ENCODE results near the gene IER5L.
A peak's percentile ranks its signal among the peaks of the same experiment; 100 is the strongest.

IER5L gene

GRCh38 chr9:129177791-129178567, at the start of gene IER5L:
TSS of gene IER5L (minus strand) at chr9:129178261. CDS start at chr9:129178052, 209 bp downstream.
- DNase-seq, result peak; percentile 98

- no peak for DNase-seq
These were observed 49.8 kb upstream of the IER5L start for GRCh38 chr9:129227843-129228189.

- DNase-seq, result peak; percentile 84
These were observed 47.8 kb upstream of the IER5L start for GRCh38 chr9:129225815-129226214.

GRCh38 chr9:129225490-129225778, 47.4 kb upstream of the IER5L start:
- DNase-seq, result no peak

GRCh38 chr9:129224618-129225489, 46.8 kb upstream of the IER5L start:
- DNase-seq, result no peak

GRCh38 chr9:129223551-129224208, 45.6 kb upstream of the IER5L start:
- no peak for DNase-seq

GRCh38 chr9:129222819-129223218, 44.8 kb upstream of the IER5L start:
- DNase-seq, result no peak

GRCh38 chr9:129221979-129222635, 44.0 kb upstream of the IER5L start:
- no peak for DNase-seq

- no peak for DNase-seq
These were observed 43.2 kb upstream of the IER5L start for GRCh38 chr9:129221233-129221632.

- no peak for DNase-seq
These were observed 42.7 kb upstream of the IER5L start for GRCh38 chr9:129220771-129221170.

GRCh38 chr9:129218918-129219317, 40.9 kb upstream of the IER5L start:
- DNase-seq, result no peak

GRCh38 chr9:129218272-129218625, 40.2 kb upstream of the IER5L start:
- no peak for DNase-seq

GRCh38 chr9:129213551-129213950, 35.5 kb upstream of the IER5L start:
- no peak for DNase-seq

- peak; percentile 50 for DNase-seq
These were observed 33.6 kb upstream of the IER5L start for GRCh38 chr9:129211686-129212085.

- DNase-seq, result no peak
These were observed 32.1 kb upstream of the IER5L start for GRCh38 chr9:129210125-129210524.

- no peak for DNase-seq
These were observed 31.5 kb upstream of the IER5L start for GRCh38 chr9:129209580-129209979.

GRCh38 chr9:129209109-129209508, 31.0 kb upstream of the IER5L start:
- DNase-seq, result no peak

GRCh38 chr9:129208207-129209032, 30.4 kb upstream of the IER5L start:
- no peak for DNase-seq

- no peak for DNase-seq
These were observed 28.8 kb upstream of the IER5L start for GRCh38 chr9:129206905-129207304.

GRCh38 chr9:129206401-129206800, 28.3 kb upstream of the IER5L start:
- DNase-seq, result no peak

- no peak for DNase-seq
These were observed 26.8 kb upstream of the IER5L start for GRCh38 chr9:129204840-129205239.

GRCh38 chr9:129203556-129203909, 25.5 kb upstream of the IER5L start:
- no peak for DNase-seq
